ENCODE results near the gene MAP4K3.
A peak's percentile ranks its signal among the peaks of the same experiment; 100 is the strongest.

MAP4K3 gene

GRCh38 chr2:39436592-39437521 lies at the start of gene MAP4K3:
TSS of gene MAP4K3 (minus strand) at chr2:39437285. CDS start at chr2:39436987, 298 bp downstream.
- peak; percentile 99 for DNase-seq (ENCODE audit: low spot score)

- DNase-seq (ENCODE audit: low spot score) = no peak
Observed at GRCh38 chr2:39486071-39486470, 49.0 kb upstream of the MAP4K3 start.

DNA sequence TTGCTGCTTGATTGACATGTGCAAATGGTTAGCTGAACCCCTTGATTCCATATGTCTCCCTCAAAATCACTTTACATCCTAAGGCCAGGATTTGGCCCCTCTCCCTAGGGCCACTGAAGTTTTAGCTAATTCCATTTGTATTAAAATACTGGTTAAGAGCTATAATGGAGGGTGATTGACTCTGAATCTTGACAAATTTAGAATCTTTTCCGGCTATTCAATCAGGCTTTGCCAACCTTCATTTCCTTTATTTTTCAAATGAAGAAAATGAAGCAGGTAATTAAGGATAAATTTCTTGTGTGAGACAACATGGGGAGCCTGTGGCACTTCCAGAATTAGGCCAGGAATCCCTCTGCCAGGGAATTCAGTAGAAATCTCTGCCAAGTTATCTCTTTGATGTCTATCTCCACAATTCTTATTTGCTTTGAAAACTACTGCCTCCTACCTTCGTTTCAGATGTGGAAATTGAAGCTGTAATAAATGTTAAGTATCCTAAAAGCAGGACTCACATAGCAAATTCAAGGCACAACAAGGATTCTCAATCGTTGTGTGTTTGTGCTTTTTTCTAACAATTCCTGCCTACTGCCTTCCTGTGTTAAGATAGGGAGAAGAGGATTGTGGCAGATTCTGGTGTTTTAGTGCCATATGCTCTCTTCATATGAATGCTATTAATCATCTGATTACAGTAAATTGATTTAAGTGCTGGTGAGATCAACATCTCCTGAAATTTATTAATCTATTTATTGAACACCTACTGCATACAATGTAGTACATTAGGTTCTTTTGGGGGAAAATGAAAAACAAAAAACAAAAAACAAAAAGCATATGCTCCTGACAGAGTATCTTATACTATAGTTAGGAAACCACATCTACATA lies 47.8 kb upstream of the MAP4K3 start:
- DNase-seq (ENCODE audit: low spot score) = no peak

DNA sequence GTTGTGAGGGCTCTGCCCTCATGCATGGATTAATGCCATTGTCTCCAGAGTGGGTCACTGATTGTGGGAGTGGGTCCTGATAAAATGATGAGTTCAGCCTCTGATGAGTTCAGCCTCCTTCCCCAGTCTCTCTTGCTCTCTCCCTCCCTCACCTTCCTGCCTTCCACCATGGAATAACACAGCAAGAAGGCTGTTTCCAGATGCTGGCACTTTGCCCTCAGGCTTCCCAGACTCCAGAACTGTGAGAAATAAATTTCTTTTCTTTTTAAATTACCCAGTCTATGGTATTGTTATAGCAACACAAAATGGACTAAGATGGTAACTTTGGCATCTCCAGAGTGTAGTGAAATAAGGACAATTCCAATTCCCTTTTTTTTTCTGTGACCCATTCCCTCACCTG lies 47.1 kb upstream of the MAP4K3 start:
- DNase-seq (ENCODE audit: low spot score) = no peak

GRCh38 chr2:39483534-39483933 lies 46.4 kb upstream of the MAP4K3 start:
- no peak for DNase-seq (ENCODE audit: low spot score)

GRCh38 chr2:39481611-39482010 lies 44.5 kb upstream of the MAP4K3 start:
- peak; percentile 54 for DNase-seq (ENCODE audit: low spot score)

DNA sequence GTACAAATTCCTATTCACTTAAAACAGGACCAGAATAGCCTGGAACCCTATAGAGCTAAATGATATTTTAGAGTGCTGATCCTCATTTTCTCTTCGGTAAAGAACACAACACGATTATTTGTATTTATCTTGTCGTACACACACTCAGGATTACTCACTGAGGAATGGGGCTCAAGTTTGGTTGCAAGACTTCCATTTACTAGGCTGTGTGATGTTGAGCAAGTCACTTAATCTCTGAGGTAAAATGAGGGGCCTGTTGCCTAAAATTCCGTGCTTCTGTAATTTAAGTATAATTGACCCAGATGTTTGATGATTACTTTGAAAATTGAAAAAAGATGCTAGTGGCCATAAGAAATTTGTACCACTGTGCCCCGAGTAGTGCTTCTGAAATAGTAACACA lies 42.6 kb upstream of the MAP4K3 start:
- DNase-seq (ENCODE audit: low spot score) = no peak

GRCh38 chr2:39479053-39479670 lies 42.1 kb upstream of the MAP4K3 start:
- DNase-seq (ENCODE audit: low spot score) = no peak

GRCh38 chr2:39476524-39476923 lies 39.4 kb upstream of the MAP4K3 start:
- no peak for DNase-seq (ENCODE audit: low spot score)

- DNase-seq (ENCODE audit: low spot score) = no peak
Observed at GRCh38 chr2:39475006-39475405, 37.9 kb upstream of the MAP4K3 start.

GRCh38 chr2:39470580-39470979 lies 33.5 kb upstream of the MAP4K3 start:
- DNase-seq (ENCODE audit: low spot score) = no peak

DNA sequence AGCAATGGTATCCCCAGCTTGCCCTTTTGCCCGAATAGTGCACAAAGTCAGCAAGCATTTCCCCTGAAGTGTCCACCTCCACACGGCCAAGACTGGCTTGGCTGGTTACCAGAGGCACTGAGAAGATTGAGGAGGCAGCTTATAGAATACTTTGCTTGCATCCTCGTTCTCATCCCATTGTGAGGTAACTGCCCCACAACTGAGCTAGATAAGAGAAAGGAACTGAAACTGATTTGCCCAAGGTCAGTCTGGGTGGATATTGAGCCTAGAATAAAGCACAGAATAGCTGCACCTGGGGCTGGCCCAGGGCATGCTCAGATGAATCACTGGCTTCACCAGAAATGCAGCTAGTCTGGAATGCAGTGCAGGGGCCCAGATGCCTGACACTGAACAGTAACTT lies 32.7 kb upstream of the MAP4K3 start:
- peak; percentile 64 for DNase-seq (ENCODE audit: low spot score)

DNA sequence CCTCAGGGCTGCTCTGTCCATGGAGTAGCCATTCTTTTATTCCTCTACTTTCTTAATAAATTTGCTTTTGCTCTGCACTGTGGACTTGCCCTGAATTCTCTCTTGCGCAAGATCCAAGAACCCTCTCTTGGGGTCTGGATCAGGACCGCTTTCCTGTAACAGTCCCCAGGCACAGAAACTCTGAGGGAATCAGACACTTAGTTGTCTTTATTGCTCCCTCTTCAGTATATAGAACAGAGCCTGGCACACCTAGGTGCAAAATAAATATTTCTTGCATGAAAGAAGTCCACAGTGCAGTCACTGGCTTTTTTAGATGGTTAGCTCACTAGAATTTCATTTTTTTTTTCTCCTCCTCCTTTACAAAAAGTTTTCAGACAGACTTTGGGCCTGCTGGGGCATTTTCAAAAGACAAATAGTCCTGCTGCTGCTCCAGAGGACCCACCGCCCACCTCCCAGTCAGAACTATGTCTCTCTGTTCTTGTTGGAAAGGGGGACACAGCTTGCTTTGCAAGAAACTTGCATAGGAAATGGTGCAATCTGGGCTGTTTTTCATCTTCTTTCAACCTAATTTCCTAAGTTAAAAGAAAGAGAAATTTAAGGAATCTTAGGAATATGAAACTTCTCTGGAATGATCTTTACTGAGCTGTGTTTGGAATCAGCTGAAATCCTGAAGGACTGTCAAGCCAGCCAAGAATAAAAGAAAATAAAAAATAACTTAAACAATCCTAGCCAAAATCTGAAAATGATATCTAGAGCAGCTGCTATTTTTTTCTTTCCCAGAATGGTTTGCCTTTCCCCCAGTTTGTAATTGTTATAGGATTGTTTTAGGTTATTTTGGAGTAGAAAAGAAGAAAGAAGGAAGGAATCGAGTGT lies 31.7 kb upstream of the MAP4K3 start:
- peak; percentile 51 for DNase-seq (ENCODE audit: low spot score)

DNA sequence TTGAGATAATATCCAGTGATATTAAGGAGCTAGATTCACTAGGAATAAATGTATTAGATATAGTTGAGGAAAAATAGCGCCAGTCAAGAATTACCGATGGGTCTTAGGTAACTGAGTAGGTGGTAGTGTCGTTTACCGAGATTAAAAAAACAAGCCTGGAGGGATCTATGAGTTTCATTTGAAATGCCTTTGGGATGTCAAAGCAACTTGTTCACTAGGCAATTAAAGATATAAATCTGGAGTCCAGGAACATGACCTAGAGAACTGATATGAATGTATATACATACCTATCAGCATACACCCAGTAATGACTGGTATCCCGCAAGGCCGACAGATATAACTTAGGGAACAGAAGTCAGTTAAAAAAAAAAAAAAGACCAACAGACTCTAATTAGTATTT lies 29.2 kb upstream of the MAP4K3 start:
- DNase-seq (ENCODE audit: low spot score) = no peak

DNA sequence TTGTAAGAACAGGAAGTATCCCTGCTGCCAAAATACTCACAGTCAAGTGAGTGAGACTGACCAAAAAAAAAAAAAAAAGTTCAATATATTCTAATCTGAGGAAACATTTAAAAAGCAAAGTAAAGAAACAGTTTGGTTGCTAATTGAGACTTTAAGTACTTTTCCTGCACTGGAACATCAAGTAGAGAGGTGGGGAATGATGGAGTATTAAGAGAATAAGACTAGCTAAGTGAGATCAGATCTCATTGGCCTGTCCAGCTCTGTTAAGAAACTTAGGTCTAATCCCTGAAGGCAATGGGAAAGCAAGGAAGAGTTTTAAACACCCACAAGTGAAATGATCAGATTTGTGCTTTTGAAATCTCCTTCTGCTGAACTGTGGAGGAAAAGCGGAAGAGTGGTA lies 27.8 kb upstream of the MAP4K3 start:
- no peak for DNase-seq (ENCODE audit: low spot score)

GRCh38 chr2:39455826-39456225 lies 18.7 kb upstream of the MAP4K3 start:
- DNase-seq (ENCODE audit: low spot score) = peak; percentile 10

DNA sequence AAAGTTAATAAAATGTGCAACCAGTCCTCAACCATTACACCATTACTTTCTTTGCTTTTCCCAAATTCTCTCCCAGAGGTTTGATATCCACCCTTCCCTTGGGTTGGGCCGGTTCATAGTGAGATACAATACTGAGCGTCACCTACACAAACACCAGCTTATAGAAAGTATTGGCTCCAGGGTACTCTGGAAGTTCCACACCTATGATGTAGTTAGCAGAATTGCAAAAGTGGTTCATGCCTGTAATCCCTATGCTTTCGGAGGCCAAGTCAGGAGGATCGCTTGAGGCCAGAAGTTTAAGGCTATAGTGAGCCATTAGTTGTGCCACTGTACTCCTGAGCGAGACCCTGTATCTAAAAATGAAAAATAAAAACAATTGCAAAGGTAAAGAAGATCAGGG lies 15.3 kb upstream of the MAP4K3 start:
- DNase-seq (ENCODE audit: low spot score) = no peak

DNA sequence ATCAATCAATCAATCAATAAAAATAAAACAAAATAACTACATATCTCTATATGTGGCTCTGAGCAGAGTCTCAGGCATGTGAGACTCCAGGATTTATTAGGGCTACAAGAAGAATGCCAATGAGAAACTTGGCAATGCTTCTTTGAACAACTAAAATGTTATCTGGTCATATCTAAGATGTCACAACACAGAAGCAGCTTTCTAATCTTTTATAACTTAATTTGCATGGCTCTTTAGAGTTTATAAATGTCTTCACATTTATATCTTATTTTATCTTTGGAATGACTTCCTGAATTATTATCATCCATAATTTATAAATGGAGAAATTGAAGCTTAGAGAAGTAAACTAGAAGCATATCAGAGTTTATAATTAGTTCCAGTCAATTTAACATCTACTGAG lies 14.9 kb upstream of the MAP4K3 start:
- no peak for DNase-seq (ENCODE audit: low spot score)

- DNase-seq (ENCODE audit: low spot score) = no peak
Observed at GRCh38 chr2:39448169-39448502, 11.1 kb upstream of the MAP4K3 start.

GRCh38 chr2:39447266-39448168 lies 10.4 kb upstream of the MAP4K3 start:
- no peak for DNase-seq (ENCODE audit: low spot score)

- DNase-seq (ENCODE audit: low spot score) = no peak
Observed at GRCh38 chr2:39445934-39446333, 8.8 kb upstream of the MAP4K3 start.

Data from GM03348 (cell line).